ENCODE results near the gene DHFR2.
"Not testable (repeated sequence)": the region's sequence is repeated elsewhere in the genome, so short reads cannot be mapped to it uniquely, and the experiment has no call there.

GRCh38 chr3:94110232-94110631, 47.5 kb upstream of the DHFR2 start:
- TF ChIP-seq CTCF, POLR2A (IDR thresholded peaks at IDR 0.05): not testable (repeated sequence)

Data from uterus (tissue), 2 donors.